Upper lobe of left lung (tissue), 4 donors: ENCODE results near the gene C15orf40.

ENCODE experiments used
- CTCF ChIP-seq, 6 experiments: fragments of 450-650 bp in 4 of 6; fragments of 200-600 bp in 2 of 6; sonication (generic) in 2 of 6; IDR thresholded peaks; one replicate each; pipeline ENCODE4 v1.5.1; 2016 to 2019; ENCODE audit warnings: antibody characterized with exemption in 6 of 6
- EP300 ChIP-seq, 4 donors: sonication (generic); formaldehyde crosslinking; IDR thresholded peaks; one replicate each; pipeline ENCODE4 v1.5.1; 2017; ENCODE audit warnings: antibody characterized with exemption in 4 of 4, control low read depth in 2 of 4
- POLR2A ChIP-seq, 4 donors: fragments of 450-650 bp; IDR thresholded peaks; one replicate each; pipeline ENCODE4 v1.5.1; 2016 to 2017; ENCODE audit warnings: antibody characterized with exemption in 4 of 4, mild to moderate bottlenecking in 2 of 4
- POLR2AphosphoS5 ChIP-seq, 2 donors: sonication (generic); formaldehyde crosslinking; IDR thresholded peaks; one replicate each; pipeline ENCODE4 v1.5.1; 2017; ENCODE audit warnings: antibody characterized with exemption in 2 of 2

- TF ChIP-seq CTCF (IDR thresholded peaks at IDR 0.05) = no peak
- no peak for TF ChIP-seq POLR2AphosphoS5 (IDR thresholded peaks at IDR 0.05)
- no peak for TF ChIP-seq POLR2A (IDR thresholded peaks at IDR 0.05)
- no peak for TF ChIP-seq EP300 (IDR thresholded peaks at IDR 0.05)
These were observed 18.3 kb downstream of the C15orf40 start for GRCh38 chr15:82993144-82993543.
